Colonic mucosa (tissue), 4 donors: ENCODE data around the gene KCNIP2. TPM values are rescaled to one million over a fixed set of nuclear protein-coding genes. Genes with fewer than 3 reads are reported as not detected.

Source experiments
- DNase-seq: peaks from one replicate; pipeline ENCODE4 v3.0.0-alpha.2; 2020
- H3K27ac ChIP-seq: fragments of 200-600 bp; one replicate; pipeline ENCODE4 v1.8.0; 2021
- H3K27me3 ChIP-seq: fragments of 200-600 bp; one replicate; pipeline ENCODE4 v1.8.0; 2021
- H3K36me3 ChIP-seq: fragments of 200-600 bp; one replicate; pipeline ENCODE4 v1.8.0; 2021
- H3K4me1 ChIP-seq: fragments of 200-600 bp; one replicate; pipeline ENCODE4 v1.8.0; 2021; ENCODE audit warnings: mild to moderate bottlenecking
- H3K4me3 ChIP-seq: fragments of 200-600 bp; one replicate; pipeline ENCODE4 v1.8.0; 2021
- H3K9ac ChIP-seq, 2 donors: one replicate each; pipeline ENCODE4 v1.7.0; 2013; ENCODE audit warnings: control low read depth in 2 of 2, low read depth in 2 of 2, low read length in 2 of 2
- H3K9me3 ChIP-seq: fragments of 200-600 bp; one replicate; pipeline ENCODE4 v1.8.0; 2021
- intact Hi-C: fragments of 100-400 bp; cut with DNase I; formaldehyde crosslinking; loops from one replicate; pipeline ENCODE4 v1.14.1; 2022
- total RNA-seq, 2 donors: library from RNA; stranded (reverse); fragmentation: NEBNext Ultra II Directional in 1 of 2; extraction: Animal tissue kit (Norgen Biotek cat#: 25700) in 1 of 2; gene quantifications; one replicate each; pipeline ENCODE4 v1.2.1, GENCODE V29; 2021
- TF ChIP-seq, protein P1 (sequence below): fragments of 200-600 bp; IDR thresholded peaks from one replicate; pipeline ENCODE4 v1.8.0; 2022; ENCODE audit warnings: antibody characterized with exemption, mild to moderate bottlenecking
- donor health status: healthy.
- donor health status: DM: no; HTN: no; CAD: no.
- donor health status: DM: no; HTN: no; CAD: no.

Gene KCNIP2
- total RNA-seq: 1 to 10 TPM; 1.5 to 2.8 TPM

DNA sequence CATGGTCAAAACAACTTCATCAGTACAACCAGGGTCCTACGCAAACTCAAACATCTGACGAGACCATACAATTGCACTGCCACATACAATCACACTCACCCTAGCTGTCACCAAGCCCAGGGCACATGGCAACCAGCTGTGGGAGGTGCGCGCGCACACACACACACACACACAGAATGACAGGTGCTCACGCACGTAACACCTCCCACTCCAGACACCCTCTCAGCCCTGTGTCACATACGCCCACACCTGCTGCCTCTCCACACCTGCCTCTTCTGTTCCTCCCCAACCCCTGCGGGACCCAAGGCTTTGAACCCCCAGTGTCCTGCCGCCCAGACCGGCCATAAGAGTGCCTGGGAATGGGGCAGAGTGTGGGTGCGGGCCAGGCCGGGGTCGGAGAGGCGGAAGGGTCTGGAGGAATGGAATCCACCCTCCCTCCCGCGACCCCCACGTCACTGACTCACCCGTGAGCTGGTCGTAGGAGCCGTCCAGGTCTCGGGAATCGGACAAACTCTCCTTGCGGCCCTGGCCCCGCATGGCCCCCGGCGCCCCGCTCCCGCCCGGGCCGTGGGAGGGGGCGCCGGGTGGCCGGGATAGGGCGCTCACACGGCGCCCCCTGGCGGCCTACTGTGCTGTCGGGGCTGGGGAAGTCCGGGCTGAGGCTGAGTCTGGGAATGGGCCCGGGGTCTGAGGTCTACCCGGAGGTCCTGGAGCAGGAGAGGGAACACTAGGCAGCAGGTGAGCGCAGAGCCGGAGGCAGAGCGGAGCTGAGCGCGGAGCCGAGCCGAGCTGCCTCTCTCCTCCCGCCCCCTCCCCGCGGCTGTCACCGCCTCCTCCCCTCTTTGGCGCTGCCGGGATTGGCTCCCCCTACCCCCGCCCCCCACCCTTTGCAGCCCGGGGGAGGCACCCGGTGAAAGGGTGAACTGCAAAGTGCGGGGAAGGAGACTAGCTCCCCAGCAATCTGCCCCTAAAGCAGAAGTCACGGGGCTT, at the start of gene KCNIP2:
Gene KCNIP2 (minus strand): TSS at position 769 of the 990 bp plus-strand sequence. CDS start 232 bp downstream, at position 537.
- intact Hi-C loops: no loop called here

DNA sequence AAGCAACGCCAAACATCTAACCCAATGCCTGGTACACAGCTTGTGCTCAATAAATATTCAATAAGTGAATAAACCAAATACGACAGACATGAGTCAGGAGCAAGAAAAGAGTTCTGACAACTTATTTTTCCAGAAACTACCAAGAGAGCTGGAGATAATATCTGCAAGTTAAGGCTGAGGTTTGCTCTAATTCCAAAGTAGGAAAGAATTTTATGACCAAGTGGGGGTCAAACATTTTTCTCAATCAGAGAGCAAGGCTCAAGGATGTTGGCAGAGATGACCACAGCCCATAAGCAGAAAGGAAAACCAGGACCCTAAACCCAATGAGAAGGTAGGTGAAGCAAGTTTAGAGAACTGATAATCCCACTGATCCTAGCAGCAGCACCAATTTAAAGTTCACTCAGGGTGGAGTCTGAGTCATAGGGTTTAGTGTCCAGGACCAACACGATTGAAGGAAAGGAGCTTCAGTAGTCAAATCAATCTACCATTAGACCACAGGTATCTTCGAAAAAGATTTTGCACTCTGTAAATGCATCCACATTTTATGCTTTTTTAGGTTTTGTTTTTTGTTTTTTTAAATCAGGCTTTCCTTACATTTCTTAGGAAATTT, 49.3 kb upstream of the KCNIP2 start:
- intact Hi-C loops: loop anchor here (10.0 kb wide), 1 partner anchor 182 kb away; no protein-coding TSS in a partner anchor
- Histone ChIP-seq H3K4me1 (no peaks in the 10 kb centered on the region), H3K27me3 (no peaks in the 10 kb centered on the region), H3K9me3 (no peaks in the 10 kb centered on the region), H3K36me3 (no peaks in the 10 kb centered on the region), H3K27ac (no peak overlapping the region), H3K9ac (no peak overlapping the region), H3K4me3 (no peak overlapping the region)
- TF ChIP-seq, protein P1, sequence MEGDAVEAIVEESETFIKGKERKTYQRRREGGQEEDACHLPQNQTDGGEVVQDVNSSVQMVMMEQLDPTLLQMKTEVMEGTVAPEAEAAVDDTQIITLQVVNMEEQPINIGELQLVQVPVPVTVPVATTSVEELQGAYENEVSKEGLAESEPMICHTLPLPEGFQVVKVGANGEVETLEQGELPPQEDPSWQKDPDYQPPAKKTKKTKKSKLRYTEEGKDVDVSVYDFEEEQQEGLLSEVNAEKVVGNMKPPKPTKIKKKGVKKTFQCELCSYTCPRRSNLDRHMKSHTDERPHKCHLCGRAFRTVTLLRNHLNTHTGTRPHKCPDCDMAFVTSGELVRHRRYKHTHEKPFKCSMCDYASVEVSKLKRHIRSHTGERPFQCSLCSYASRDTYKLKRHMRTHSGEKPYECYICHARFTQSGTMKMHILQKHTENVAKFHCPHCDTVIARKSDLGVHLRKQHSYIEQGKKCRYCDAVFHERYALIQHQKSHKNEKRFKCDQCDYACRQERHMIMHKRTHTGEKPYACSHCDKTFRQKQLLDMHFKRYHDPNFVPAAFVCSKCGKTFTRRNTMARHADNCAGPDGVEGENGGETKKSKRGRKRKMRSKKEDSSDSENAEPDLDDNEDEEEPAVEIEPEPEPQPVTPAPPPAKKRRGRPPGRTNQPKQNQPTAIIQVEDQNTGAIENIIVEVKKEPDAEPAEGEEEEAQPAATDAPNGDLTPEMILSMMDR: no peak
- no peak for DNase-seq

More for the DNA sequence above, at the start of gene KCNIP2:
- Histone ChIP-seq H3K9ac (no peak within 1 kb of the TSS), H3K9me3 (no peaks in the 10 kb centered on the region), H3K4me1 (peaks cover 10% of the 10 kb centered on the region), H3K4me3 (no peak within 1 kb of the TSS), H3K36me3 (no peaks in the 10 kb centered on the region), H3K27me3 (no peaks in the 10 kb centered on the region), H3K27ac (no peak within 1 kb of the TSS)
- no peak for DNase-seq
- TF ChIP-seq, protein P1: peak; percentile 24

DNA sequence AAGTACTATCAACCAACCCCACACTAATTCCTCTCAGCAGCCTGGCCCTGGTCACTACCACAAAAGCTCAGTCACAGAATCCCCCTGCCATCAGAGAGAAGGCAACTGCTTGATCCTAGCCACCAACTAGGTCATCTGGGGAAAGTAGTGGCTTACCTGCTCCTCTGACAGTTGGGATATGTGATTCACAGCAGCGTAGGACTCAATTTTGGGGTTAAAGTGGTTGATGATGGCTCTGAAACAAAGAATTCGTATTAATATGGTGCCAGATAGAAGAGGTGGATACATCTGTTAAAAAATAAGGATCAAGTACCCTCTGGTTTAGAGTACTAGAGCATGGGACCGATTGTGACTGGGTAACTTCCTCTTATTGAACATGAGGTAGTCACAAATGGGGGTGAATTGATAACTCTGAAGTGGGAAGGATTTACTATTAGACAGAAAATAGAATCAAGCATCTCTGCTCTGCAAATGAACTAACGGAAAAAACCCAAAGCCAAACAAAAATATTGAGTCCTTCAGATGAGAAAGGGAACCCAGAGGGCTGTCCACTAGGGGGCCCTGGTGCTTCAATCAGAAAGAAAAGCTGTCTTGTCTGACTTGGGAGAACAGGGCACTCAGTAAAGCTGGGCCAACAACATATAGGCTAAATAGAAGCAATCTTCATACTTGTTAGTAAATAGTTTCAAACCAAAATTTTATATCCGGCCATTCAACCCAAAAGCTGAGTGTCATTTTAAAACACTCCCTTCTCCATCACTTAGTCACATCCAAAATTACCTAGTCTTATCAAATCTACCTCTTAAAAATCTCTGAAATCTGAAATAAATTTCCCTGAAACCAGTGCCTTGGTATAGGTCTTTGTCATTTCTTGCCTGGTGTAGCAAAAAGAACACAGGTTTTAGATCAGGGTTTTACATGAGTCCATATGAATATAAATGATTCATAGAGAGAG, 45.9 kb upstream of the KCNIP2 start:
- Histone ChIP-seq H3K9me3 (no peaks in the 10 kb centered on the region), H3K4me3 (no peak overlapping the region), H3K4me1 (no peaks in the 10 kb centered on the region), H3K27me3 (no peaks in the 10 kb centered on the region), H3K36me3 (no peaks in the 10 kb centered on the region), H3K9ac (no peak overlapping the region), H3K27ac (no peak overlapping the region)
- TF ChIP-seq, protein P1: peak; percentile 77
- peak; percentile 77 for DNase-seq
- intact Hi-C loops: loop anchor here (2.0 to 10.0 kb wide), 2 partner anchors 121 to 185 kb away; no protein-coding TSS in a partner anchor

DNA sequence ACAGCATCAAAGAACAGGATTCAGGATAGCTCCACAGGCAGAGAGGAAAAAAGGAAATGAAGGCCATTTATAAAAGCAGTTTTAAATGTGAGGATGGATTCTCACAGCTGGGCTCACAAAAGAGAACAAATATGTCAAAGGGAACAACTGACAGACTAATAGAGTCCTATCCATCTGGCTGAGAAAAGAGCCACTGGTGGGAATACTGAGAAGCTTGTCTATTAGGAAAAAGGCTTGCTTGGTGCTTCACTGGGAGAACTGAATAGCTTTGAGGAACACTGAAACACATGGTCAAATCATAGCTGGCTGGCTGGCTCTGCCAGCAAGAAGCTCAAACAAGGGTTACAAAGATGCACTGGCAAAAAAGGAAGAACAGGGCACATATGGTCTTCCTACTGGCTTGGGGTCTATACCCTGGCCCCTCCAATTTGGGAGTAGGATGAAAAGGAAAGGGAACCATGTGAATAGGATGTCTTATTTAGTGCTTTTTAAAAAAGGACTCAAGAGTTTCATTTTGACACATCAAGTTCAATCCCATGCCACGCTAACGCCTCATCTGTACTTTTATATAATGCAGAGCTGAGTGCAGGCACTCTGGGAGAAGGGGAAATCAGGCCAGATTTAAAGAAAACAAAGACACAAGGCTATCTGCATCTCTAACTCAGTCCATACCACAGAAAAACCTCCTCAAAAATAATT, 44.8 kb upstream of the KCNIP2 start:
- Histone ChIP-seq H3K27ac (no peak overlapping the region), H3K4me1 (no peaks in the 10 kb centered on the region), H3K36me3 (no peaks in the 10 kb centered on the region), H3K9ac (no peak overlapping the region), H3K4me3 (no peak overlapping the region), H3K27me3 (no peaks in the 10 kb centered on the region), H3K9me3 (no peaks in the 10 kb centered on the region)
- intact Hi-C loops: loop anchor here (2.0 kb wide), 1 partner anchor 122 kb away; no protein-coding TSS in a partner anchor
- TF ChIP-seq, protein P1: no peak
- DNase-seq: no peak
